ENCODE results near the gene XRCC6.
"Not testable (repeated sequence)": the region's sequence is repeated elsewhere in the genome, so short reads cannot be mapped to it uniquely, and the experiment has no call there.

The XRCC6 gene

GRCh38 chr22:41598891-41599635 is 22.0 kb upstream of the XRCC6 start:
- DNase-seq, result no peak

DNA sequence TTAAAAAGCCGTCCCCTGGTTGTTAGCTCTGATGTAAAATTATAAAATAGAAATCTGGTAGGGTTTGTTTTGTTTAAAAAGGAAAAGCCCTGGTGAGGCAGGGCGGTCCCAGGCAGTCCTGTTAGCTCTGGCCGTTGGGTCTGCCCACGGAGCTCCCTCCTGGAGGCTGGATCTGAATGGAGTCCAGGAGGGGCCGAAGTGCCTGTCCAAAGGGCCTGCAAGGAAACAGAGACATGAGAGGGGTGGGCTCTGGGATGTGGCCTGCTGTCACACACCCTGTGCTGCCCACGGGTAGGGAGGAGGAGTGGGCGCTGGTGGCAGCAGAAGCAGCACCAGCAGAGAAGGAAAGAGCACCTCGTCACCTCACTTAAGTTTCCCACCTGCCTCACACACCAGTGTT is 20.1 kb upstream of the XRCC6 start:
- DNase-seq, result no peak

GRCh38 chr22:41603873-41604332 is 17.2 kb upstream of the XRCC6 start:
- peak in 3 of 6 experiments; percentile 12 to 39 (median 33) for DNase-seq

- no peak for DNase-seq
Observed at GRCh38 chr22:41608386-41608785, 12.7 kb upstream of the XRCC6 start.

DNA sequence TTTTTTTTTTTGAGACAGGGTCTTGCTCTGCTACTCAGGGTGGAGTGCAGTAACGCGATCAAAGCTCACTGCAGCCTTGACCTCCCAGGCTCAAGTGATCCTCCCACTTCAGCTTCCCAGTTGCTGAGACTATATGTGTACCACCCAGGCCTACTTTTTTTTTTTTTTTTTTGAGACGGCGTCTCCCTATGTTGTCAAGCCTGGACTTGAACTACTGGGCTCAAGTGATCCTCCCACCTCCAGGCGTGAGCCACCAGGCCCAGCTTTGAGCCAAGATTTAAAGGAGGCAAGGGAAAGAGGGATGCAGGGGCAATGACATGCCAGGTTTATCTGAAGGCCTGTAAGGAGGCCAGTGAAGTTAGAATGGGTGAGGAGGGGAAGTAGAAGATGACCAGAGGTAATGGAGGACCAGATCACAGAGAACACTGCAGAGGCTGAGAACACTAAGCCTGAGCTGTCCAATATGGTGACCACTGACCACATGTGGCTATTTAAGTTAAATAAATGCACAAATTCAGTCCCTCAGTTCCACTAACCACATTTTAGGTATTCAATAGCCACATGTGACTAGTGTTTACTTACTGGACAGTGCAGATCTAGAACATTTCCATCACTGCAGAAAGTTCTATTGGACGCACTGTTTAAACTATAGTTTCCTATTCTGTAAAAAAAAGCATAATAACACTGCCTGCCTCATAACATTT is 8.3 kb upstream of the XRCC6 start:
- DNase-seq, result no peak

GRCh38 chr22:41613456-41613855 is 7.6 kb upstream of the XRCC6 start:
- no peak for DNase-seq

DNA sequence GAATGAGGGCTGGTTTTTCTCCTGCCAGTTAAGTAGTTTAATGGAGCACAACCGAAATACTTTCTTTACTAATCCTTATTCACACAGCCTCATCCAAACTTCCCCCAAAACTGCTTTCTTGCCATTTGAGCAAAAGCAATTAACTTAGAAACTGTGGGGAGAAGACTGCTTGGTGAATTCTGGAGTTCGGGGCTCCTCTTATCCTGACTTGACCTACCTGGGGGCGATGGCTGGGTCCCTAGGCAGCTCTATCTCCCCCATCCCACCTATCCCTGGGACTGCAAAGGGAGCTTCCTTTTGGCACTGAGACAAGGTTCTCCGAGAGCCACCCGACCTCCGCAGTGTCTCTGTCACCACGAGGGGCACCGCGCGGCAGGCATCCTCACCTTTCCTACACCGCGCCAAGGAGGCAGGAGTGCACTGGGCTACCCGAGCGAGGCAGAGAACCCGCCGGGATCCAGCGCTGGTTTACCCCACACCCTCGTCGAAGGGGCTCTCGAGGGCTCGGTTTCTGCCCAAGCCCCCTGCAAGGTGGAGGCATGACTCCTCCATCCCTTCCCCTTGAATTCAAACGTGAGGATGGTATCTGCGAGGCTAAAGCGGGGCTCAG is 1.0 kb upstream of the XRCC6 start:
- DNase-seq, result peak in 4 of 6 experiments; percentile 25 to 47 (median 36)

DNA sequence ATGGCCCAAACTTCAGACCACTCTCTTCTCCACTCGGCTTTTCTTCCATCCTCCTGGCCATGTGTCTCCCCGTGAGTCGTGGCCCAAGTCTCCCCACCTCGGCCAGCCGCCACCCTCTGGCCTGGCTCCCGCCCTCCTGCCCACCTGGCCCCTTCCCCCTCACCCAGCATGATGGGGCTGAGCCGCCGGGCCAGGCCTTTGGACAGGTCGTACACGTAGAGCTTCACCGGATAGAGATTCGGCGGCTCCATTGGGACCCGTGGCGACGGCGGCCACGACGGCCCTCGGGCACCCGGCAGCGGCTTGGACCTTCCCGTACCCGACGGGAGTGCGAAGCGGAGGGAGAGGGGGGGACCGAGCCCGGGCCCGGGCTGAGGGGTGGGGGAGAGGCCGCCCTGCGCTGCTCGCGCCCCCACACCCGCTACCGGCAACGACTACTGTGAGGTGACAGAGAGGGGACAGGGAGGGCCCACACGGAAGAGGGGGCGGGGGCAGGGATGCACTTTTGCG is 451 bp upstream of the XRCC6 start, which contains the start of gene DESI1:
Gene DESI1, minus strand, starts transcription at position 455 of the 510 bp plus-strand sequence. Its CDS starts 204 bp downstream, at position 251.
- peak in 1 of 6 experiments; percentile 55 for DNase-seq

DNA sequence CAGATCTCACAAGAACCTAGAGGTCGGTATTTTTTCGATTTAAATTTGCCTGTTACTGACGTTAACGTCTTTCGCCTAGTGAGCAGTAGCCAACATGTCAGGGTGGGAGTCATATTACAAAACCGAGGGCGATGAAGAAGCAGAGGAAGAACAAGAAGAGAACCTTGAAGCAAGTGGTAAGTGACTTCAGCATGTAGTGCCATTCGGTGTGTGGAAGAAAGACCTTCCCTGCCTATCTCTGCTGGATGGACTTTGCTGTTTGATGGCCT is 750 bp downstream of the XRCC6 start:
- no peak for DNase-seq

GRCh38 chr22:41625577-41625976 is 4.5 kb downstream of the XRCC6 start:
- no peak for DNase-seq

DNA sequence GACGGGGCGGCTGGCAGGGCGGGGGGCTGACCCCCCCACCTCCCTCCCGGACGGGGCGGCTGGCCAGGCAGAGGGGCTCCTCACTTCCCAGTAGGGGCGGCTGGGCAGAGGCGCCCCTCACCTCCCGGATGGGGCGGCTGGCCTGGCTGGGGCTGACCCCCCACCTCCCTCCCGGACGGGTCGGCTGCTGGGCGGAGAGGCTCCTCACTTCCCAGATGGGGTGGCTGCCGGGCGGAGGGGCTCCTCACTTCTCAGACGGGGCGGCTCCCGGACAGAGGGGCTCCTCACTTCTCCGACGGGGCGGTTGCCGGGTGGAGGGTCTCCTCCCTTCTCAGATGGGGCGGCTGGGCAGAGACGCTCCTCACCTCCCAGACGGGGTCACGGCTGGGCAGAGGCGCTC is 10.0 kb downstream of the XRCC6 start:
- DNase-seq, result not testable (repeated sequence)

- DNase-seq, result not testable (repeated sequence)
Observed at GRCh38 chr22:41631615-41632014, 10.5 kb downstream of the XRCC6 start.

GRCh38 chr22:41634610-41635009 is 13.5 kb downstream of the XRCC6 start:
- not testable (repeated sequence) for DNase-seq

DNA sequence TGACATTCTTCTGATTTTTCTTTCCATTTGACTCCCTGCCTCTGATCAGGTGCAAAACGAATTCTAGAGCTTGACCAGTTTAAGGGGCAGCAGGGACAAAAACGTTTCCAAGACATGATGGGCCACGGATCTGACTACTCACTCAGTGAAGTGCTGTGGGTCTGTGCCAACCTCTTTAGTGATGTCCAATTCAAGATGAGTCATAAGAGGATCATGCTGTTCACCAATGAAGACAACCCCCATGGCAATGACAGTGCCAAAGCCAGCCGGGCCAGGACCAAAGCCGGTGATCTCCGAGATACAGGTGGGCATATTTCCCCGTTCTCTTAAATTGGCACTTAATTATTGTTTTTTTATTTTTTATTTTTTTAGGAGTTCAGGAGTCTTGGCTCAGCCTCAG is 15.4 kb downstream of the XRCC6 start:
- no peak for DNase-seq

GRCh38 chr22:41637623-41638022 is 16.5 kb downstream of the XRCC6 start:
- not testable (repeated sequence) for DNase-seq

GRCh38 chr22:41638124-41638523 is 17.0 kb downstream of the XRCC6 start:
- no peak for DNase-seq

- DNase-seq, result no peak
Observed at GRCh38 chr22:41638748-41639147, 17.7 kb downstream of the XRCC6 start.

DNA sequence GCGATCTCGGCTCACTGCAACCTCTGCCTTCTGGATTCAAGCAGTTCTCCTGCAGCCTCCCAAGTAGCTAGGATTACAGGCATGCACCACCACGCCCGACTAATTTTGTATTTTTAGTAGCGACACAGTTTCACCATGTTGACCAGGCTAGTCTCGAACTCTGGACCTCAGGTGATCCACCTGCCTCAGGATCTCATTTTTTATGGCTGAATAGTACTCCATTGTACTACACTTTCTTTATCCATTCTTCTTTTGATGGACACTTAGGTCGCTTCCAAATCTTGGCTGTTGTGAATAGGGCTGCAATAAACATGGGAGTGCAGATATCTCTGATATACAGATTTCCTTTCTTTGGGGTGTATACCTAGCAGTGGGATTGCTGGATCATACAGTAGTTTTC is 20.8 kb downstream of the XRCC6 start:
- DNase-seq, result no peak

- DNase-seq, result no peak
Observed at GRCh38 chr22:41642331-41643110, 21.4 kb downstream of the XRCC6 start.

DNA sequence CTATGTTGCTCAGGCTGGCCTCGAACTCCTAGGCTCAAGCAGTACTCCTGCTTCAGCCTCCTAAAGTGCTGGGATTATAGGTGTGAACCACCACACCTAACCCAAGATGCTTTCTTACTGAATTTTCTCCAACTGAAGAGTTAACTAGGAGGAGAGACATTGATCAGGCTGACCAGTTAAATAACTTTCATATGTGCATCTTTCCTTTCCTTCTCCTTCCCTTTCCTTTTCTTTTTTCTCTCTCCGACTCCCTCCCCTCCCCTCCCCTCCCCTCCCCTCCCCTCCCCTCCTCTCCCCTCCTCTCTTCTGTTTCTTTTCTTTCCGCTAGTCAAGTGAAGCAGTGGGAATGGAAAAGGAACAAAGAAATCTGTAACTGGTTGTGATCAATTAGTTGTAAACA is 26.7 kb downstream of the XRCC6 start:
- DNase-seq, result no peak

DNA sequence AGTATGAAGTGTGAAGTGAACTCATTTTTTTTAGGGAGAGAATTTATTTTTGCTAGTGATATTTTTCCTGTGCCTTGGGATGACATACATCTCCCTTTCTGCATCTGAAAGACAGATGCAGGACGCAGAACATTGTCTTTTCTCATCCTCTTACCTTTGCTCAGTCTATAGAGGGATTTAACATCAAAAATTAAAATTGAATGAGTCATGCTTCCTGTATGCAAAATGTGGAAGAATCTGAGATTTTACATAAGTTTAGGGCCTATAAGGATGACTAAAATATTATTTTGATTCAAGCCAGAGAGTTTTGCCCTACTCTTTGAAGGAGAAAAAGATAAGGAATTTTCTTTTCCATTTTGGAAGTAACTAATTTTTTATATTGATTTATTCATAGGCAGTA is 27.3 kb downstream of the XRCC6 start:
- no peak for DNase-seq

GRCh38 chr22:41650229-41650628 is 29.1 kb downstream of the XRCC6 start:
- DNase-seq, result no peak

GRCh38 chr22:41650821-41651220 is 29.7 kb downstream of the XRCC6 start:
- DNase-seq, result no peak
